HUES6 (cell line): Measurements from ENCODE around the gene SYNE2.

ENCODE experiments used
- H3K27ac ChIP-seq: 2 replicates; pipeline ENCODE4 v1.7.0; 2013; ENCODE audit warnings: low read depth, mild to moderate bottlenecking, low read length, inconsistent platforms
- H3K27me3 ChIP-seq: 2 replicates; pipeline ENCODE4 v1.6.1; 2013; ENCODE audit warnings: low read length; ENCODE audit not compliant: control insufficient read depth, insufficient read depth
- H3K36me3 ChIP-seq: 2 replicates; pipeline ENCODE4 v1.6.1; 2013; ENCODE audit warnings: low read length; ENCODE audit not compliant: control insufficient read depth, insufficient read depth
- H3K4me1 ChIP-seq: 2 replicates; pipeline ENCODE4 v1.6.1; 2013; ENCODE audit warnings: low read length; ENCODE audit not compliant: control insufficient read depth, insufficient read depth
- H3K4me3 ChIP-seq: 2 replicates; pipeline ENCODE4 v1.5.1; 2013; ENCODE audit warnings: low read depth, low read length
- H3K9ac ChIP-seq: one replicate; pipeline ENCODE4 v1.6.1; 2013; ENCODE audit warnings: mild to moderate bottlenecking, low read length
- H3K9me3 ChIP-seq: 2 replicates; pipeline ENCODE4 v1.6.1; 2013; ENCODE audit warnings: low read depth, low read length; ENCODE audit not compliant: control insufficient read depth, insufficient read depth

Gene SYNE2

DNA sequence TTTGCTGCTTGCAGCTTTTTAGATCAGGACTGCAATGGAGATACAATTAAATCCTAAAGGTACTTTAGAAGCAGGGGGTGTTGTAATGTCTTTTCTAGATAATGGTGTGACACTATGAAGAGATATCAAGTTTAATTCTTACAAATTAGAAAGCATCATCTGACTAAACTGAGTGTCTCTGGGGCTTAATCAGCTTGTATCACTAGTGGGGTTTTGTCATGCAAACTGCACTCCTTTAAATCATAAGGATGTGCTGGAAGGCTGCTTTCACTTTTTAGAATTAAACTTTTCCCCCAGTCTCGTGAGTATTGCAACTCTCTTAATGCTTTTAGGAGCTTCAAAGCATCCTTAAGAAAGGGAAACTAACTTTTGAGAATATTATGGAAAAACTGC, 222.8 kb downstream of the SYNE2 start:
- H3K4me1 ChIP-seq = peaks cover 10% of the 10 kb centered on the region; the same call in 1 of the 2 replicates
- H3K27ac ChIP-seq = no peak overlapping the region
- H3K9ac ChIP-seq = no peak overlapping the region
- H3K4me3 ChIP-seq = no peak overlapping the region
- peaks cover 40% of the 10 kb centered on the region for H3K36me3 ChIP-seq
- H3K9me3 ChIP-seq = no peaks in the 10 kb centered on the region
- no peaks in the 10 kb centered on the region for H3K27me3 ChIP-seq

DNA sequence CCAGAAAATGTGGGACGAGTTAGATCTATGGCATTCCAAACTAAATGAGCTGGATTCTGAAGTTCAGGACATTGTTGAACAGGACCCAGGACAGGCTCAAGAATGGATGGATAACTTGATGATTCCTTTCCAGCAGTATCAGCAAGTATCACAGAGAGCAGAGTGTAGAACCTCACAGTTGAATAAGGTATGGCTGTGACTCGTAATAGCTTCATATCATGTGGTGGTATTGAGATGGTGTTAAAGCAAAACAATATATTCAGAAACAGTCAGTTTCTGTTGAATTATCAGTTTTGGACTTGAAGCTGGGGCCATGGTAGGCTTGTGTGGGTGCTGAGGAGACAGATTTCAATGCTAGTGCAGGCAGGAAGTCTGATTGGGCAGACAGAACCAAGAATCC, 227.6 kb downstream of the SYNE2 start:
- Histone ChIP-seq H3K9ac (no peak overlapping the region), H3K9me3 (no peaks in the 10 kb centered on the region), H3K36me3 (peaks cover 52% of the 10 kb centered on the region), H3K27me3 (no peaks in the 10 kb centered on the region), H3K4me3 (no peak overlapping the region), H3K4me1 (peaks cover 2% of the 10 kb centered on the region; the same call in 1 of the 2 replicates), H3K27ac (no peak overlapping the region)

- H3K36me3 ChIP-seq = peaks cover 52% of the 10 kb centered on the region
- no peaks in the 10 kb centered on the region for H3K4me1 ChIP-seq
- no peaks in the 10 kb centered on the region for H3K9me3 ChIP-seq
- no peaks in the 10 kb centered on the region for H3K27me3 ChIP-seq
- H3K9ac ChIP-seq = no peak overlapping the region
- no peak overlapping the region for H3K4me3 ChIP-seq
- no peak overlapping the region for H3K27ac ChIP-seq
These were observed 228.5 kb downstream of the SYNE2 start for GRCh38 chr14:64081174-64081746.

- Histone ChIP-seq H3K9me3 (no peaks in the 10 kb centered on the region), H3K9ac (no peak overlapping the region), H3K4me1 (no peaks in the 10 kb centered on the region), H3K36me3 (peaks cover 52% of the 10 kb centered on the region), H3K27me3 (no peaks in the 10 kb centered on the region), H3K27ac (no peak overlapping the region), H3K4me3 (no peak overlapping the region)
These were observed 230.0 kb downstream of the SYNE2 start for GRCh38 chr14:64082837-64083236.

- no peaks in the 10 kb centered on the region for H3K27me3 ChIP-seq
- peaks cover 9% of the 10 kb centered on the region for H3K4me1 ChIP-seq
- H3K4me3 ChIP-seq = no peak overlapping the region
- no peak overlapping the region for H3K27ac ChIP-seq
- no peaks in the 10 kb centered on the region for H3K9me3 ChIP-seq
- H3K9ac ChIP-seq = no peak overlapping the region
- H3K36me3 ChIP-seq = peaks cover 31% of the 10 kb centered on the region; the same call in 1 of the 2 replicates
These were observed 235.8 kb downstream of the SYNE2 start for GRCh38 chr14:64088647-64088964.

- Histone ChIP-seq H3K4me3 (no peak overlapping the region), H3K27ac (0 out of 2 replicates have a peak overlapping the region, but pooled peaks have one; percentile 25), H3K27me3 (no peaks in the 10 kb centered on the region), H3K9me3 (no peaks in the 10 kb centered on the region), H3K36me3 (peaks cover 25% of the 10 kb centered on the region; the same call in 1 of the 2 replicates), H3K4me1 (peaks cover 9% of the 10 kb centered on the region), H3K9ac (no peak overlapping the region)
These were observed 237.1 kb downstream of the SYNE2 start for GRCh38 chr14:64089920-64090319.

GRCh38 chr14:64091217-64091616, 238.4 kb downstream of the SYNE2 start:
- Histone ChIP-seq H3K9ac (no peak overlapping the region), H3K4me3 (no peak overlapping the region), H3K27me3 (no peaks in the 10 kb centered on the region), H3K36me3 (peaks cover 29% of the 10 kb centered on the region; the same call in 1 of the 2 replicates), H3K27ac (no peak overlapping the region), H3K4me1 (peaks cover 9% of the 10 kb centered on the region), H3K9me3 (no peaks in the 10 kb centered on the region)

DNA sequence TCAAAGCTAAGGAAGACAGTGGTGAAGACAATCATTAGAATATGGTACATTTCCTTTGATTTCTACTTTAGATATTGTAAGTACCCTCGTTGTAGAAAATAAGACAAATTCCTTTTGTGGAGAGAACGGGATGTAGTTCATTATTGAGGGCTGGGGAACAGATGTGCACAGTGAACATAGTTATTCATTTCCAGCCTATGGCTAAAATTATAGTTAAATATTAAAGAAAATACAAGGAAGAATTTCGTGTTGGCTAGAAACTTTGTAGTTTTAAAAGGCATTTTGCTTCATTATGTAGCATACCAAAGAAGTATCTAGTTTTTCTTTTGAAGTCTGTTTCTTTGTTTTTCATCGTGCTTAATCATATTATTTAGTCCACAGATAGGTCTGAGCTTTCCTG, 239.5 kb downstream of the SYNE2 start:
- Histone ChIP-seq H3K27me3 (no peaks in the 10 kb centered on the region), H3K9me3 (no peaks in the 10 kb centered on the region), H3K4me3 (no peak overlapping the region), H3K27ac (no peak overlapping the region), H3K36me3 (peaks cover 37% of the 10 kb centered on the region; the same call in 1 of the 2 replicates), H3K4me1 (peaks cover 9% of the 10 kb centered on the region), H3K9ac (no peak overlapping the region)

GRCh38 chr14:64092940-64093339, 240.1 kb downstream of the SYNE2 start:
- no peak overlapping the region for H3K4me3 ChIP-seq
- H3K9ac ChIP-seq = no peak overlapping the region
- H3K36me3 ChIP-seq = peaks cover 43% of the 10 kb centered on the region; the same call in 1 of the 2 replicates

GRCh38 chr14:64095620-64096019, 242.8 kb downstream of the SYNE2 start:
- Histone ChIP-seq H3K4me3 (no peak overlapping the region), H3K27me3 (no peaks in the 10 kb centered on the region), H3K4me1 (no peaks in the 10 kb centered on the region; the same call in none of the 2 replicates), H3K27ac (no peak overlapping the region), H3K9ac (no peak overlapping the region), H3K36me3 (peaks cover 54% of the 10 kb centered on the region), H3K9me3 (no peaks in the 10 kb centered on the region)

More at GRCh38 chr14:64092940-64093339, 240.1 kb downstream of the SYNE2 start:
- Histone ChIP-seq H3K27ac (no peak overlapping the region), H3K4me1 (peaks cover 9% of the 10 kb centered on the region), H3K27me3 (no peaks in the 10 kb centered on the region), H3K9me3 (no peaks in the 10 kb centered on the region)

DNA sequence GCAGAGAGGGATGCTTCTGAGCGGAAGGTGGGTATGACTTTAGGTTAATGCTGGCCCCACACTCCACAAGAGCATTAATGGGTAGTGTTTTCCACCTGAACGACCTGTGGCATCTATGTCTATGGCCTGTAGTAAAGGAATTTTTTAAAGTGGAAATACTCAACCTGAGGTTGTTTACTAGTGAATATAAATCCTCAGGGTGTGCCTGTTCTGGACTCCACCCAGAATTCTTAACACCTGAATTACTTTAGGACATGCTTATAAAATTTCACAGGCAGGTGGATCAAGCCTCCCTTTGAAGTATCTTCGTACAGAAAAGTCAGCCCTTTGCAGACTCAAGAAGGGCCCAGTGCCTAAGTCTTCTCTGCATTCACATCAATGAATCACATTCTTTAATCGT, 245.3 kb downstream of the SYNE2 start:
- H3K4me3 ChIP-seq = no peak overlapping the region
- peaks cover 54% of the 10 kb centered on the region for H3K36me3 ChIP-seq
- no peak overlapping the region for H3K9ac ChIP-seq
- no peaks in the 10 kb centered on the region; the same call in 1 of the 2 replicates for H3K4me1 ChIP-seq
- no peak overlapping the region for H3K27ac ChIP-seq
- H3K27me3 ChIP-seq = no peaks in the 10 kb centered on the region
- H3K9me3 ChIP-seq = no peaks in the 10 kb centered on the region
